GM12878 (cell line): ENCODE results near the gene KIAA0825. TPM values are rescaled to one million over a fixed set of nuclear protein-coding genes. Genes with fewer than 3 reads are reported as not detected.

Experiments used
- ATAC-seq: fragments of 200-7000 bp; cut with Tn5 transposase; 3 replicates; pipeline ENCODE4 v1.9.1; 2020; ENCODE audit warnings: mild to moderate bottlenecking, moderate library complexity
- BruUV-seq: library from RNA; stranded (reverse); fragments of 400-500 nt; replicated peaks from 2 replicates; lab custom pipeline; 2021; lab: Mats Ljungman, UMichigan
- CTCF ChIA-PET: fragments of 300-600 bp; sonication (Branson Sonifier 250); formaldehyde crosslinking; extraction: SDS; loops from one replicate; lab custom pipeline; 2021; ENCODE audit warnings: inconsistent platforms; lab: Yijun Ruan, JAX
- POLR2A ChIA-PET: fragments of 350-600 bp; formaldehyde crosslinking; extraction: SDS; loops from one replicate; lab custom pipeline; 2021; ENCODE audit warnings: inconsistent platforms; lab: Charles Lee
- RAD21 ChIA-PET: fragments of 300-600 bp; sonication (Branson Sonifier 250); formaldehyde crosslinking; loops from one replicate; lab custom pipeline; 2023; ENCODE audit warnings: antibody characterized with exemption; ENCODE audit not compliant: unreplicated experiment; lab: Charles Lee
- SMC1A ChIA-PET: fragments of 300-600 bp; sonication (Branson Sonifier 250); formaldehyde crosslinking; loops from one replicate; lab custom pipeline; 2023; ENCODE audit not compliant: unreplicated experiment, uncharacterized antibody; lab: Charles Lee
- DNase-seq: peaks from one replicate; pipeline ENCODE4 v3.0.0-alpha.2; 2011; ENCODE audit warnings: low read depth, low spot score
- FAIRE-seq: peaks from 3 replicates; lab custom pipeline; 2011; peaks lifted over from hg19 to GRCh38; lab: Jason Lieb, UNC
- H2AFZ ChIP-seq: 2 replicates; pipeline ENCODE4 v1.6.0; 2011; ENCODE audit warnings: low read depth, low read length, control low read depth; ENCODE audit not compliant: control insufficient read depth
- H3K27ac ChIP-seq: 2 replicates; pipeline ENCODE4 v1.5.1; 2011; ENCODE audit warnings: control low read depth; ENCODE audit not compliant: control insufficient read depth, insufficient read depth
- H3K27me3 ChIP-seq, 2 experiments: replicated peaks in 1 of 2; 2 replicates each; pipeline versions ENCODE4 v1.6.0 to v1.6.1; 2011; ENCODE audit warnings: low read length in 1 of 2; ENCODE audit not compliant: control insufficient read depth in 2 of 2, insufficient read depth in 2 of 2
- H3K36me3 ChIP-seq, 2 experiments: 2 replicates each; pipeline ENCODE4 v1.5.1; 2011; ENCODE audit warnings: low read length in 1 of 2; ENCODE audit not compliant: control insufficient read depth in 2 of 2, insufficient read depth in 2 of 2
- H3K4me1 ChIP-seq: 2 replicates; pipeline ENCODE4 v1.6.1; 2011; ENCODE audit warnings: mild to moderate bottlenecking, low read length, moderate library complexity, mixed read lengths; ENCODE audit not compliant: control insufficient read depth, insufficient read depth
- H3K4me2 ChIP-seq: 2 replicates; pipeline ENCODE4 v1.6.0; 2011; ENCODE audit warnings: control low read depth; ENCODE audit not compliant: control insufficient read depth, insufficient read depth
- H3K4me3 ChIP-seq: fragments of 200-600 bp; sonication (generic); 2 replicates; pipeline ENCODE4 v1.5.1; 2016
- H3K79me2 ChIP-seq: 2 replicates; pipeline ENCODE4 v1.6.0; 2011; ENCODE audit warnings: low read length; ENCODE audit not compliant: control insufficient read depth, insufficient read depth
- H3K9ac ChIP-seq: 2 replicates; pipeline ENCODE4 v1.8.0; 2011; ENCODE audit warnings: low read length, control low read depth, mixed read lengths; ENCODE audit not compliant: control insufficient read depth, insufficient read depth
- H3K9me3 ChIP-seq: replicated peaks from 3 replicates; pipeline ENCODE4 v1.5.1; 2011; ENCODE audit warnings: mild to moderate bottlenecking, low read length; ENCODE audit not compliant: control insufficient read depth, insufficient read depth
- H4K20me1 ChIP-seq: 2 replicates; pipeline ENCODE4 v1.6.0; 2011; ENCODE audit not compliant: control insufficient read depth, insufficient read depth
- CHD2 ChIP-seq: IDR thresholded peaks from 2 replicates; pipeline ENCODE4 v1.6.1; 2011; ENCODE audit warnings: low read depth, low read length, improper control_type of control experiment, borderline replicate concordance
- EP300 ChIP-seq, 2 experiments: fragments of 150-350 bp in 1 of 2; IDR thresholded peaks; 2 replicates each; pipeline ENCODE4 v1.6.1; 2011 to 2012; ENCODE audit warnings: low read depth in 2 of 2, low read length in 2 of 2, borderline replicate concordance in 1 of 2, improper control_type of control experiment in 1 of 2, inconsistent platforms in 1 of 2; ENCODE audit not compliant: control insufficient read depth in 1 of 2
- MXI1 ChIP-seq: fragments of 150-350 bp; IDR thresholded peaks from 2 replicates; pipeline ENCODE4 v1.6.1; 2011; ENCODE audit warnings: low read depth, mild to moderate bottlenecking, inconsistent platforms, low read length, improper control_type of control experiment
- NFYA ChIP-seq: IDR thresholded peaks from 2 replicates; pipeline ENCODE4 v1.6.1; 2011; ENCODE audit warnings: low read depth, mild to moderate bottlenecking, low read length, improper control_type of control experiment, borderline replicate concordance
- PAX5 ChIP-seq: IDR thresholded peaks from 2 replicates; pipeline ENCODE4 v1.6.1; 2011; ENCODE audit warnings: low read depth, low read length, borderline replicate concordance
- RBBP5 ChIP-seq: fragments of 200-600 bp; sonication (generic); conservative IDR thresholded peaks from 2 replicates; pipeline ENCODE4 v1.6.1; 2016
- SPI1 ChIP-seq: IDR thresholded peaks from 2 replicates; pipeline ENCODE4 v1.6.1; 2011; ENCODE audit warnings: low read depth, mild to moderate bottlenecking, low read length, moderate library complexity, borderline replicate concordance; ENCODE audit not compliant: insufficient read depth
- WGBS: methylation state at CpG from one replicate; pipeline ENCODE4 v1.1.6; 2016; ENCODE audit warnings: low lambda C conversion rate; ENCODE audit not compliant: insufficient replicate concordance, insufficient coverage; ENCODE audit errors: missing lambda C conversion rate; 5-methylcytosine and 5-hydroxymethylcytosine counted together
- in situ Hi-C: fragments of 300-500 bp; cut with MboI; formaldehyde crosslinking; loops from 9 replicates; pipeline ENCODE4 v1.14.3; 2018; ENCODE audit warnings: mixed read lengths
- intact Hi-C: fragments of 100-400 bp; cut with micrococcal nuclease; formaldehyde crosslinking; loops from one replicate; pipeline ENCODE4 v1.14.2; 2022; ENCODE audit not compliant: unreplicated experiment
- polyA plus RNA-seq, 11 experiments: library from polyadenylated mRNA; depleted of rRNA in 4 of 11; unstranded in 6 of 11; stranded (reverse) in 5 of 11; fragments of >200 nt; fragmentation: Nextera tagmentation in 4 of 11; fragmentation: Illumina TruSeq in 1 of 11; extraction: Ambion mirVana in 4 of 11; extraction: Trizol in 1 of 11; gene quantifications; 1 replicate in 1 of 11; 2 replicates in 10 of 11; pipeline versions ENCODE4 v1.2.1 to v1.2.3, GENCODE V29; 2011 to 2016; ENCODE audit warnings: inconsistent platforms in 2 of 11, missing spikeins in 2 of 11, low read depth in 1 of 11
- total RNA-seq, 4 experiments: library from RNA; depleted of rRNA in 3 of 4; stranded (reverse); fragments of >200 nt in 3 of 4; fragmentation: Illumina TruSeq in 1 of 4; extraction: Trizol in 1 of 4; gene quantifications; 2 replicates each; pipeline versions ENCODE4 v1.2.1 to v1.2.3, GENCODE V29; 2013 to 2021

Gene KIAA0825
- total and polyA plus RNA-seq, 10 of the 15 experiments (the other 5 are each of a cell fraction or from before 2014, with no cell fraction given): 0.55 to 1.9 (median 1.5) TPM

DNA sequence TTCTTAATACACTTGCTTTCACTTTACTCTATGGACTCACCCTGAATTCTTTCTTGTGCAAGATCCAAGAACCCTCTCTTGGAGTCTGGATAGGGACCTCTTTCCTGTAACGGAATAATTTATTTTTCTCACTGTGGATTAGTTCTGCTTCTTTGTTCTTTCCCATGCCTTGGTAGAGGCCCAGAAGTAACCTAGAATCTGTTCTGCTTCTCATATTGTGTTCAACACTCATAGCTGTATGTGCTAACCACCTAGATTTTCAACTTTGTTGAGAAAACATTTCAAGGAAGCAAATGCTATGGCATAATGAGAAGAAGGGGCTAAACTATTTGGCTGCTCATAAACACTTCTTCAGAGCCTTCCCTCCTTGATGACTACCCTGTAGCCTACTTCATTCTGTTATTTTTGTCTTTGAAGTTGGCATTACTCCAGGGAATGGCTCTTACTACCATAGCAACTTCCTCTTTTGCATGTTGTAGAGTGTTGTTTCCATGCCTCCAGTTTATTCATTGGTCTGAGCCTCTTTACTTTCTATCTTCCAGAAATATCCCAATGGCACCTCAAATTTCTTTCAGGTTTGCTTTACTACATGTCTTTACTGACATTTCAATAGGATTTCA is 74.3 kb downstream of the KIAA0825 start:
- no peaks in the 10 kb centered on the region for H3K4me1 ChIP-seq
- POLR2A ChIA-PET: no interaction called here
- H3K4me3 ChIP-seq: no peak overlapping the region
- peaks cover 2% of the 10 kb centered on the region; the same call in 2 of the 3 replicates for H3K9me3 ChIP-seq
- in situ Hi-C loops (no loop called here), intact Hi-C loops (no loop called here)
- ATAC-seq (peak; percentile 66), FAIRE-seq (no peak), DNase-seq (peak; percentile 12)
- SMC1A ChIA-PET: interaction anchor here (0.6 to 1.5 kb wide), 4 partner anchors 33 to 532 kb away, joined by 3 to 5 read pairs (median 3); no protein-coding TSS in a partner anchor
- no peak overlapping the region for H2AFZ ChIP-seq
- TF ChIP-seq MXI1 (no peak), CHD2 (no peak), EP300 (IDR thresholded peaks at IDR 0.05; ENCODE audit: borderline replicate concordance in 1 of 2, control insufficient read depth in 1 of 2, low read depth in 2 of 2, low read length in 2 of 2) (peak in 1 of 2 experiments; percentile 11; a peak in 1 of 4 replicates), NFYA (no peak), RBBP5 (no peak), SPI1 (peak; percentile 47; the same call in 1 of the 2 replicates), PAX5 (no peak)
- H3K36me3 ChIP-seq: no peaks in the 10 kb centered on the region
- H3K27ac ChIP-seq: no peak overlapping the region
- H3K9ac ChIP-seq: no peak overlapping the region
- RAD21 ChIA-PET: interaction anchor here (0.8 kb wide), 1 partner anchor 79 kb away, joined by 3 read pairs; no protein-coding TSS in a partner anchor
- BruUV-seq: no TSS peak
- H3K4me2 ChIP-seq: no peak overlapping the region
- no peaks in the 10 kb centered on the region for H3K27me3 ChIP-seq
- no peaks in the 10 kb centered on the region for H3K79me2 ChIP-seq
- no peaks in the 10 kb centered on the region for H4K20me1 ChIP-seq
- 55% methylated on average over 1 of the region's 1 CpG for WGBS
- CTCF ChIA-PET: interaction anchor here (0.8 kb wide), 1 partner anchor 186 kb away, joined by 3 read pairs; no protein-coding TSS in a partner anchor
